HEK293 (cell line): ENCODE measurements around the gene KCNAB1.

Experiments used
- CTCF ChIA-PET: fragments of 350-600 bp; formaldehyde crosslinking; extraction: SDS; loops from one replicate; lab custom pipeline; 2021; ENCODE audit warnings: antibody characterized with exemption; lab: Yijun Ruan, JAX
- POLR2A ChIA-PET: fragments of 300-600 bp; formaldehyde crosslinking; extraction: SDS; loops from one replicate; lab custom pipeline; 2020; ENCODE audit warnings: antibody characterized with exemption, inconsistent platforms; lab: Yijun Ruan, JAX
- H3K27ac ChIP-seq: fragments of 200-500 bp; sonication (Bioruptor generic); 2 replicates; pipeline ENCODE4 v1.5.1; 2014; ENCODE audit warnings: low read depth, low read length, control low read depth, inconsistent platforms; ENCODE audit errors: extremely low read depth
- H3K36me3 ChIP-seq, 2 experiments: fragments of 200-500 bp in 1 of 2; sonication (Bioruptor generic) in 1 of 2; 1 replicate in 1 of 2; 2 replicates in 1 of 2; pipeline ENCODE4 v1.5.1; 2014 to 2017; ENCODE audit warnings: inconsistent platforms in 2 of 2, low read length in 2 of 2; ENCODE audit not compliant: control insufficient read depth in 2 of 2, insufficient read depth in 1 of 2
- H3K4me1 ChIP-seq: fragments of 200-500 bp; sonication (Bioruptor generic); 2 replicates; pipeline ENCODE4 v1.5.1; 2014; ENCODE audit warnings: mild to moderate bottlenecking, low read length, inconsistent platforms; ENCODE audit not compliant: control insufficient read depth, insufficient read depth
- H3K4me3 ChIP-seq: 2 replicates; pipeline ENCODE4 v1.5.1; 2011; ENCODE audit warnings: low read depth, mild to moderate bottlenecking, control low read depth, low read length, moderate library complexity
- H3K9me3 ChIP-seq: fragments of 200-500 bp; sonication (Bioruptor generic); 2 replicates; pipeline ENCODE4 v1.5.1; 2014; ENCODE audit warnings: low read depth, low read length, inconsistent platforms; ENCODE audit not compliant: control insufficient read depth, insufficient read depth
- AEBP2 ChIP-seq: fragments of 450-650 bp; formaldehyde crosslinking; IDR thresholded peaks from 2 replicates; pipeline ENCODE4 v1.5.1; 2016; ENCODE audit warnings: missing biosample characterization, missing genetic modification characterization, borderline replicate concordance
- HOXD13 ChIP-seq: sonication (generic); formaldehyde crosslinking; IDR thresholded peaks from 2 replicates; pipeline ENCODE4 v1.8.0; 2022; ENCODE audit warnings: missing genetic modification reagents, borderline replicate concordance
- INSM2 ChIP-seq: fragments of 450-650 bp; formaldehyde crosslinking; IDR thresholded peaks from 2 replicates; pipeline ENCODE4 v1.5.1; 2016; ENCODE audit warnings: missing biosample characterization, missing genetic modification characterization
- KLF10 ChIP-seq: fragments of 450-650 bp; IDR thresholded peaks from 2 replicates; pipeline ENCODE4 v1.5.1; 2018; ENCODE audit warnings: missing biosample characterization, mild to moderate bottlenecking, missing genetic modification characterization
- KLF7 ChIP-seq: fragments of 450-650 bp; formaldehyde crosslinking; IDR thresholded peaks from 2 replicates; pipeline ENCODE4 v1.5.1; 2016; ENCODE audit warnings: missing biosample characterization, missing genetic modification characterization, borderline replicate concordance
- KLF8 ChIP-seq: fragments of 450-650 bp; formaldehyde crosslinking; IDR thresholded peaks from 2 replicates; pipeline ENCODE4 v1.5.1; 2016; ENCODE audit warnings: missing biosample characterization, missing genetic modification characterization
- REST ChIP-seq: fragments of 450-650 bp; formaldehyde crosslinking; IDR thresholded peaks from 2 replicates; pipeline ENCODE4 v1.5.1; 2016; ENCODE audit warnings: missing biosample characterization, missing genetic modification characterization
- YY2 ChIP-seq: fragments of 450-650 bp; formaldehyde crosslinking; IDR thresholded peaks from 2 replicates; pipeline ENCODE4 v1.5.1; 2016; ENCODE audit warnings: missing biosample characterization, missing genetic modification characterization
- ZNF10 ChIP-seq: fragments of 450-650 bp; formaldehyde crosslinking; IDR thresholded peaks from 2 replicates; pipeline ENCODE4 v1.5.1; 2017; ENCODE audit warnings: missing biosample characterization, missing genetic modification characterization
- ZNF157 ChIP-seq: fragments of 450-650 bp; formaldehyde crosslinking; IDR thresholded peaks from 2 replicates; pipeline ENCODE4 v1.5.1; 2016; ENCODE audit warnings: missing biosample characterization, missing genetic modification characterization
- ZNF202 ChIP-seq: fragments of 450-650 bp; formaldehyde crosslinking; IDR thresholded peaks from 2 replicates; pipeline ENCODE4 v1.5.1; 2016; ENCODE audit warnings: missing biosample characterization, missing genetic modification characterization, borderline replicate concordance
- ZNF24 ChIP-seq: fragments of 450-650 bp; formaldehyde crosslinking; IDR thresholded peaks from 2 replicates; pipeline ENCODE4 v1.5.1; 2016; ENCODE audit warnings: missing biosample characterization, missing genetic modification characterization
- ZNF530 ChIP-seq: fragments of 450-650 bp; formaldehyde crosslinking; IDR thresholded peaks from 2 replicates; pipeline ENCODE4 v1.5.1; 2016; ENCODE audit warnings: low read depth, missing biosample characterization, missing genetic modification characterization
- ZNF561 ChIP-seq: fragments of 450-650 bp; IDR thresholded peaks from 2 replicates; pipeline ENCODE4 v1.5.1; 2018; ENCODE audit warnings: missing biosample characterization, missing genetic modification characterization, borderline replicate concordance
- ZNF660 ChIP-seq: fragments of 450-650 bp; IDR thresholded peaks from 2 replicates; pipeline ENCODE4 v1.5.1; 2018; ENCODE audit warnings: missing biosample characterization, mild to moderate bottlenecking, missing genetic modification characterization
- ZNF670 ChIP-seq: fragments of 450-650 bp; formaldehyde crosslinking; IDR thresholded peaks from 2 replicates; pipeline ENCODE4 v1.5.1; 2016; ENCODE audit warnings: missing biosample characterization, missing genetic modification characterization, low read depth
- ZNF701 ChIP-seq: fragments of 450-650 bp; formaldehyde crosslinking; IDR thresholded peaks from 2 replicates; pipeline ENCODE4 v1.5.1; 2016; ENCODE audit warnings: missing biosample characterization, missing genetic modification characterization
- ZNF830 ChIP-seq: fragments of 450-650 bp; IDR thresholded peaks from 2 replicates; pipeline ENCODE4 v1.5.0; 2018; ENCODE audit warnings: missing biosample characterization, missing genetic modification characterization, low read depth, mild to moderate bottlenecking, moderate library complexity
- ZSCAN23 ChIP-seq: fragments of 450-650 bp; formaldehyde crosslinking; IDR thresholded peaks from 2 replicates; pipeline ENCODE4 v1.5.1; 2016; ENCODE audit warnings: missing biosample characterization, missing genetic modification characterization
- ZSCAN5A ChIP-seq: fragments of 450-650 bp; formaldehyde crosslinking; IDR thresholded peaks from 2 replicates; pipeline ENCODE4 v1.5.1; 2016; ENCODE audit warnings: missing biosample characterization, missing genetic modification characterization
- TF ChIP-seq, protein P1 (sequence below): fragments of 450-650 bp; formaldehyde crosslinking; IDR thresholded peaks from 2 replicates; pipeline ENCODE4 v1.5.1; 2017; ENCODE audit warnings: missing biosample characterization, missing genetic modification characterization

KCNAB1 gene

GRCh38 chr3:156576051-156576450, 455.7 kb downstream of the KCNAB1 start:
- H3K27ac ChIP-seq, result no peak overlapping the region
- no peak overlapping the region for H3K4me3 ChIP-seq
- ChIA-PET CTCF (interaction anchor here (0.6 to 0.7 kb wide), 2 partner anchors 386 to 388 kb away, joined by 3 to 5 read pairs; no protein-coding TSS in a partner anchor), POLR2A (no interaction called here)
- no peaks in the 10 kb centered on the region for H3K36me3 ChIP-seq
- no peaks in the 10 kb centered on the region for H3K9me3 ChIP-seq
- H3K4me1 ChIP-seq, result no peaks in the 10 kb centered on the region
- no peak for TF ChIP-seq INSM2 (tag by site-specific recombination)
- no peak for TF ChIP-seq KLF8 (tag by site-specific recombination)
- TF ChIP-seq, protein P1, sequence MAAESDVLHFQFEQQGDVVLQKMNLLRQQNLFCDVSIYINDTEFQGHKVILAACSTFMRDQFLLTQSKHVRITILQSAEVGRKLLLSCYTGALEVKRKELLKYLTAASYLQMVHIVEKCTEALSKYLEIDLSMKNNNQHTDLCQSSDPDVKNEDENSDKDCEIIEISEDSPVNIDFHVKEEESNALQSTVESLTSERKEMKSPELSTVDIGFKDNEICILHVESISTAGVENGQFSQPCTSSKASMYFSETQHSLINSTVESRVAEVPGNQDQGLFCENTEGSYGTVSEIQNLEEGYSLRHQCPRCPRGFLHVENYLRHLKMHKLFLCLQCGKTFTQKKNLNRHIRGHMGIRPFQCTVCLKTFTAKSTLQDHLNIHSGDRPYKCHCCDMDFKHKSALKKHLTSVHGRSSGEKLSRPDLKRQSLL (tag by site-specific recombination), result no peak
- no peak for TF ChIP-seq ZNF202 (tag by site-specific recombination)
- TF ChIP-seq REST, result no peak
- no peak for TF ChIP-seq ZNF157 (tag by site-specific recombination)
- TF ChIP-seq ZNF670 (tag by site-specific recombination), result no peak
- no peak for TF ChIP-seq KLF7 (tag by site-specific recombination)
- no peak for TF ChIP-seq AEBP2 (tag by site-specific recombination)
- no peak for TF ChIP-seq KLF10 (tag by site-specific recombination)

DNA sequence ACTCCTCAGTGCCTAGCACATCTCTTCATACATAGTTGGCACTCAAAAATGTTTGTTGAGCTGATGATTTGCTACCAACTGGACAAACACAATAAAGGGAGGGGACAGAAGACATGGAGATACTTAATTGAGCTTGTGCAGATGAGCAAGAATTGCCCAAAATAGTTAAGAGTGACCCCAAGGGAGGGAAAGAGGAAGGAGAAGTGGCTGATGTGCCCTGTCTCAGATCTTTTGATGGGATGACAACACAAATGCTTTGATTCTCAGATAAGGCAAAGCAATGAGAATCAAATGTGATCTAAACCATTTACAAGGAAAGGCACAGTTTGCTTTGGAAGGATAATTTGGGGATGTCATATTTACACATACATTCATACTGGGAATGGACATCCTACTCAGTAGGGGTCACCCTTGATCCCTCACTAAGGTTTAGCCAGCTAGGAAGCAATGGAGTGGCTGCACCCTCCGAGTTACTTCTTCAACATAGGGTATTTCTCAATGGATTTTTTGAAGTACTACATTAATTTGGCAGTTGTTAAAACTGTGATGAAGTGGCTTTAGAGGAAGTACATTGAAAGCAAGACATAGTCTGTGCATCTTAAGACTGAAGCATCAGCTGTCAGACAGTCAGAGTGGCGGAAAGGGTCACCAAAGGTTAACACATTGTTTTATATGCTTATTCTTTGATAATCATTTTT, 456.4 kb downstream of the KCNAB1 start:
- H3K4me3 ChIP-seq, result no peak overlapping the region
- ChIA-PET CTCF (interaction anchor here (0.7 kb wide), 1 partner anchor 387 kb away, joined by 3 read pairs; no protein-coding TSS in a partner anchor), POLR2A (no interaction called here)
- no peaks in the 10 kb centered on the region for H3K4me1 ChIP-seq
- H3K9me3 ChIP-seq, result no peaks in the 10 kb centered on the region
- no peak overlapping the region for H3K27ac ChIP-seq
- no peaks in the 10 kb centered on the region for H3K36me3 ChIP-seq
- no peak for TF ChIP-seq HOXD13 (CRISPR knock-in tag)
- no peak for TF ChIP-seq YY2 (tag by site-specific recombination)
- no peak for TF ChIP-seq ZNF660 (tag by site-specific recombination)
- no peak for TF ChIP-seq ZNF24 (tag by site-specific recombination)
- TF ChIP-seq ZSCAN23 (tag by site-specific recombination), result no peak
- TF ChIP-seq ZNF530 (tag by site-specific recombination), result no peak
- no peak for TF ChIP-seq AEBP2 (tag by site-specific recombination)
- no peak for TF ChIP-seq ZNF701 (tag by site-specific recombination)
- TF ChIP-seq ZNF10 (tag by site-specific recombination), result no peak
- TF ChIP-seq ZSCAN5A (tag by site-specific recombination), result no peak
- no peak for TF ChIP-seq ZNF830 (tag by site-specific recombination)
- TF ChIP-seq ZNF561, result no peak
